ENCODE measurements around the gene ITPR2. TPM values are rescaled to one million over a fixed set of nuclear protein-coding genes. Genes with fewer than 3 reads are reported as not detected.
"Not testable (repeated sequence)": the region's sequence is repeated elsewhere in the genome, so short reads cannot be mapped to it uniquely, and the experiment has no call there.

The ITPR2 gene
- total RNA-seq, 1 experiment from 2014 or later: 16.5 TPM

DNA sequence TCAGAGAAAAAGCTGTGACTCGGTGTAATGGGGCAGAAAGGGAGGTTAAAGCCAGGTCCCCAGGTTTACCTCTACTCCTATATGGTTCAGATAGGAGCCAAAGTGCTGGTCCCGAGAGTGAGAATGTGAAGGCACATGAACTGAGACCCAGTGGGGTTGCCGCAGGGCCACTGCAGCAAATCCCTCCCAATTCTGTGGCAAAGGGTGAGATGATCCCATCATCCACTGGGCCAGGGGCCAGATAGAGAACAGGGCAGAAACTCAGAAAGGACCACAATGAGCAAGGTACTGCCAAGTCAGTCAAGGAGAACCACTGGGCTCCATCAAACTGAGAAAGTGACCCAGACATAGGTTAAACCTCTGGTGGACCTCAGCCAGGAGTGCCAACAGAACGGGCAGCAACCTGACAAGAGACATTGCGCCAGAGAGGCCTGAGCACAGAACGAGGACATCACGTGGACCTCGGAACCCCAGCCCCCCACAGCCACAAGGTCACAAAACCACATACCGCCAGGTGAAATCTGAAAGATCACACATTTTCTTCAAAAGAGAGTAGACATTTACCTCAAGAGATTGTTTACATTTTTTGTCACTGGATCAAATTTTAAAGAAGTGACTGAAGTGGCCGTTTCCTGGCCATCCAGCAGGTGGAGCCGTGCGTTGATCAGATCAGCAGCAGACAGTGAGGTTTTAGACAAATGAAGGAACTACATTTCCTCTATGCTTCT lies 20.5 kb upstream of the ITPR2 start:
- in situ Hi-C loops (cut with HindIII; ENCODE audit: low pct_unique_long_range_greater_than_20kb, low sequenced_read_pairs): no loop called here
- peak; percentile 41 for DNase-seq (ENCODE audit: low read depth)

DNA sequence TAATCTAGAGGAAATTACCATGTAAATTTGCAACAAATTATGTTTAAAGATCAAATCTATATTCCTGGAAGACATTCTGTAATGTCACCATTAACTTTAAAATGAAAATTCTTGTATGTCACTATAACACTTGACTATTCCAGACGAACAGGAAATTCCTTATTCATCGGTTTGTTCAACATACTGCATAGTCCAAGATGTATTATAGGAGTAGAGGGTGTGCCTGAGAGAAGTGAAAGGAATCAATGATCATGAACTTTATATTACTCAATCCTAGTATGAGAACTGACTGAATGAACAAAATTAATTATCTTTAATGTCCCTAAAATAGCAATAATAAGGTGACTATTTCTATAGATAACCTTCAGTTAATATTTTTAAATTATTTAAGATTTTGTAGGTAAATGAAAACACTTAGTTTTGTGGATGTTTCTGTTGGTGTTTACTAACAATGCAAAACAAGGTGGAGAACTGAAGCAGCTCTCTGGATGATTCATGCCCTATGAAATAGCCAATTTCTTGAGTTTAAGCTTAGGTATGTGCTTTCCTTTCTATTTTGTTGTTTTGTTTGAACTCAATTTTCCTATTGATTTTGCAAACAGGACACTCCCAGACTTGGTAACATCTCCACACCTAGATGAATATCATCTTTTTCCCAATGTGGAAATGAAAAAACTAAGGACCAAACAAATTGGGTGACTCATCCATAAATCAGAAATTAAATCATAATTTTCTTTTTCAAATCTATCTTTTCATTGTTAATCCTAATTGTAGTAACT lies 18.2 kb upstream of the ITPR2 start:
- DNase-seq (ENCODE audit: low read depth): no peak
- in situ Hi-C loops (cut with HindIII; ENCODE audit: low pct_unique_long_range_greater_than_20kb, low sequenced_read_pairs): no loop called here

DNA sequence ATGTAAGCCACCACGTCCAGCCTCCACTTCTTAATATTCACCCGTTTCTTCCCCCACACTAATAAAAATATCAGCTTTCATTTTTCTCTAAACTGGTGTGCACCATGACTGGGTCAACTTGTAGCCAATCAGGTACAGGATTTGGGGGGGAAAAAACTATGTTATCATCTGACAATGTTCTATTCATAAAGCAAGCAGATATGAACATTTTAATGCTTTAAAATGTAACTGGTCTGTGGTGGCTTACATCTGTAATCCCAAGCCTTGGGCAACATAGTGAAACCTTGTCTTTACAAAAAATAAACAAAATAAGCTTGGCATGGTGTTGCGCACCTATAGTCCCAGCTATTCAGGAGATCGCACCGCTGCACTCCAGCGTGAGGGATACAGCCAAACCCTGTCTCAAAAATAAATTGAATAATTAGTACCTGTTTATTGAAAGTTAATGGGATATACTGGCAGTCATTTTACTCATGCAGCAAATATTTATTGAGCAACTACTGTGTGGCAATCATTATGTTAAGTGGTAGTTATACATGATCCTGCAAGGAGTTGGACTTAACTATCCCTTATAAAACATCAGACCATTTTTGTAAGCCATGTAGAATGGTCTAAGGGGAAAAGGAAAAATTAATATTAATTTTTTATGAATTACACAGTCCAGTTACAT lies 15.3 kb upstream of the ITPR2 start:
- in situ Hi-C loops (cut with HindIII; ENCODE audit: low pct_unique_long_range_greater_than_20kb, low sequenced_read_pairs): no loop called here
- DNase-seq (ENCODE audit: low read depth): no peak

DNA sequence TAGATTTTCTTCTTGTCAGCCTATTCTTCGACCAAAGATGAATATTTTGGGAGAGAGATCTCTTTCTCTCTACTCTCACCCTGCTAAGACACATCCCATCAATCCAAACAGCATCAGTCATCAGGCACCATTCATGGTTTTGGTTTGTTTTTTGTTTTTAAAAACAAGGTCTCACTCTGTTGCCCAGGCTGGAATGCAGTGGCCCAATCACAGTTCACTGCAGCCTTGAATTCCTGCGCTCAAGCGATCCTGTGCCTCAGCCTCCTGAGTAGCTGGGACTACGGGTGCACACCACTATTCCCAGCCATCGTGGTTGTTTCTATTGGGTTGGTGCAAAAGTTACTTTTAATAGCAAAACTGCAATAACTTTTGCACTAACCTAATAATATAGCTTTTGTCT lies 14.4 kb upstream of the ITPR2 start:
- peak; percentile 14 for DNase-seq (ENCODE audit: low read depth)
- in situ Hi-C loops (cut with HindIII; ENCODE audit: low pct_unique_long_range_greater_than_20kb, low sequenced_read_pairs): no loop called here

- no peak for DNase-seq (ENCODE audit: low read depth)
- in situ Hi-C loops (cut with HindIII; ENCODE audit: low pct_unique_long_range_greater_than_20kb, low sequenced_read_pairs): no loop called here
Measured at GRCh38 chr12:26846416-26846815, 13.4 kb upstream of the ITPR2 start.

DNA sequence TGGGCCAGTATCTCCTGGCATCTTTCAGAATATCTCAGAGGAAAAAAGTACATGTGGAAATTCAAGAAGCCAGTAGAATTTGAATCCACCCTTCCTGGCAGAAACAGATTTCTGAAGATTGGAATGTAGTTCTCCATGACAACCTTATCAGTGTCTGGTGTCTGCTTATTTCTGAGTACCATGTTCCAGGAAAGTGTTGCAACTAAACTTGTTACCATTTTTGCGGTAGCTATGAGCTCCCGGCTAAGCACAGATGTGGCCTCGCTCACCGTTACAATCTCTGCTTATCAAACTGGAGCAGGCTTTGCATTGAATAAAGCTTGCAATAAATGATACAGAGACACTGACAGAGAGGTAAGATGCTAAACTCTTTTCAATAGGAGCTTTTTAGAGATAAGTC lies 13.0 kb upstream of the ITPR2 start:
- DNase-seq (ENCODE audit: low read depth): no peak
- in situ Hi-C loops (cut with HindIII; ENCODE audit: low pct_unique_long_range_greater_than_20kb, low sequenced_read_pairs): no loop called here

GRCh38 chr12:26845057-26845666 lies 12.2 kb upstream of the ITPR2 start:
- in situ Hi-C loops (cut with HindIII; ENCODE audit: low pct_unique_long_range_greater_than_20kb, low sequenced_read_pairs): no loop called here
- peak; percentile 18 for DNase-seq (ENCODE audit: low read depth)

GRCh38 chr12:26843311-26843710 lies 10.3 kb upstream of the ITPR2 start:
- DNase-seq (ENCODE audit: low read depth): no peak
- in situ Hi-C loops (cut with HindIII; ENCODE audit: low pct_unique_long_range_greater_than_20kb, low sequenced_read_pairs): no loop called here

- in situ Hi-C loops (cut with HindIII; ENCODE audit: low pct_unique_long_range_greater_than_20kb, low sequenced_read_pairs): no loop called here
- DNase-seq (ENCODE audit: low read depth): no peak
Measured at GRCh38 chr12:26841085-26841484, 8.1 kb upstream of the ITPR2 start.

GRCh38 chr12:26839512-26839911 lies 6.5 kb upstream of the ITPR2 start:
- no peak for DNase-seq (ENCODE audit: low read depth)
- in situ Hi-C loops (cut with HindIII; ENCODE audit: low pct_unique_long_range_greater_than_20kb, low sequenced_read_pairs): no loop called here

DNA sequence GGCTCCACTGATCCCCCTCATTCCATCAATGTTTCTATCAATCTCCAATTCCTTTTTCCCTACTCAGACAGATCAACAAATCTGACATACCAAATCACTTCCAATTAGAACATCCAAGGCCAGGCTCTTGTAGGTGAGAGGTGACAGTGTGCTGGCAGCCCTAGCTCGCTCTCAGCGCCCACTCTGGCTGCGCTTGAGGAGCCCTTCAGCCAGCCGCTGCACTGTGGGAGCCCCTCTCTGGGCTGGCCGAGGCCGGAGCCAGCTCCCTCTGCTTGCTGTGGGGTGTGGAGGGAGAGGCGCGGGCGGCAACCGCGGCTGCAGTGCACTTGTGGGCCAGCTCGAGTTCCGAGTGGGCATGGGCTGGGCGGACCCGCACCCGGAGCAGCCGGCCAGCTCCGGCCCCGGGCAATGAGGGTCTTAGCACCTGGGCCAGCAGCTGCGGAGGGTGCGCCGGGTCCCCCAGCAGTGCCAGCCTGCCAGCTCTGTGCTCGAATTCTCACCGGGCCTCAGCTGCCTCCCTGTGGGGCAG lies 6.0 kb upstream of the ITPR2 start:
- no peak for DNase-seq (ENCODE audit: low read depth)
- in situ Hi-C loops (cut with HindIII; ENCODE audit: low pct_unique_long_range_greater_than_20kb, low sequenced_read_pairs): no loop called here

DNA sequence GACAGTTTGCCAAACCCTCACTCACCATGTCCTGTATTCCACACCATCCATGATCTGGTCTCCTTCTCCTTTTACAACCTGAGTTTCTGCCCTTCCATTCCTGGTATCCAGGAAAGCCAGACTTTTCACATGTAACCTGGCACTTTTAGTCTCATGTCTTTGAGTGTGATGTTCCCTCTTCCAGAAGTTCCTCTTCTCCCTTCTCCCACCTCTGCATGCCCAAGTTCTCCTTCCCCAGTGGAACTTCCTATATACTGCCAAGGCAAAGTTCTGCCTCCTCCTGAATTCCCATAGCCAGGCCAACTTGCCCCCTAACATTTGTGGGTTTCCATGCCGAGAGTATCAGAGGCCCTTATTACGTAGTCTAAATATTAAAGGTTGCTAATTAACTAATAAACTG lies 3.2 kb upstream of the ITPR2 start:
- in situ Hi-C loops (cut with HindIII; ENCODE audit: low pct_unique_long_range_greater_than_20kb, low sequenced_read_pairs): no loop called here
- DNase-seq (ENCODE audit: low read depth): no peak

- DNase-seq (ENCODE audit: low read depth); in situ Hi-C loops (cut with HindIII; ENCODE audit: low pct_unique_long_range_greater_than_20kb, low sequenced_read_pairs): not testable (repeated sequence)
Measured at GRCh38 chr12:26834503-26835060, 1.6 kb upstream of the ITPR2 start.

DNA sequence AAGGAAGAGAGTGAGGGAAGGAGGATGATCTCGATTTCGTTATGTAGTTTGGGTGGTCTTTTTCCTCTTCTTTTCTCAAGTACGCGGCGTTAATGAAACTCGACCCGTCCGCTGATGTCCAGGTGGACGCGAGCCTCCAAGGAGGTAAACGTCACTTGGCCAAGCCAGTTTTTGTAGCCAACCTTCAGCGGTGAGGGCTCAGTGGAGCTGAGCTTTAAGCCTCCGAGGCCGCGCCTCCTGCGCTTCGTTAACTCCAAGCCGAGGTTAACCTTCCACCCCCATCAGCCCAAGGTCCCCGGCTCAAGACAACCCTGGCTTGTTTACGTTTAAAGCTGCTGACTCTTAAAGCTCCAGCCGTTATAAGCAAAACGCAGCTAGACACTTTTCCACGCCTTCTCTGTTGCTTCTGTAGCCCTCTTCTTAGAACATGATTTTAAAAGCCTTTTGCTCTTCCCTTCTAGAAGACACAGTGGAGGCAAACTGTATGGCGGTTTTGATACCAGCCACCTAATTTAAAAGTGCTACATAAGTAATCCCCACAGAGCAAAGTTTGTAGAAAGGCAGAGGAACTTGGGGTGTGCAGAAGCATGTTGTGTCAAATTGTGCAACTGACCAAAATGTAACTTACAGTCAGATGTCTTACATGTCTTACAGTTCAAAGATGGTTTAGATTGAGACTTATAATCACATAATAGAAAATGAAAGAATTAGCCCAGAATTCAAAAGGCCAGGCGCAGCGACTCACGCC lies 923 bp upstream of the ITPR2 start:
- peak; percentile 54 for DNase-seq (ENCODE audit: low read depth)
- in situ Hi-C loops (cut with HindIII; ENCODE audit: low pct_unique_long_range_greater_than_20kb, low sequenced_read_pairs): no loop called here

DNA sequence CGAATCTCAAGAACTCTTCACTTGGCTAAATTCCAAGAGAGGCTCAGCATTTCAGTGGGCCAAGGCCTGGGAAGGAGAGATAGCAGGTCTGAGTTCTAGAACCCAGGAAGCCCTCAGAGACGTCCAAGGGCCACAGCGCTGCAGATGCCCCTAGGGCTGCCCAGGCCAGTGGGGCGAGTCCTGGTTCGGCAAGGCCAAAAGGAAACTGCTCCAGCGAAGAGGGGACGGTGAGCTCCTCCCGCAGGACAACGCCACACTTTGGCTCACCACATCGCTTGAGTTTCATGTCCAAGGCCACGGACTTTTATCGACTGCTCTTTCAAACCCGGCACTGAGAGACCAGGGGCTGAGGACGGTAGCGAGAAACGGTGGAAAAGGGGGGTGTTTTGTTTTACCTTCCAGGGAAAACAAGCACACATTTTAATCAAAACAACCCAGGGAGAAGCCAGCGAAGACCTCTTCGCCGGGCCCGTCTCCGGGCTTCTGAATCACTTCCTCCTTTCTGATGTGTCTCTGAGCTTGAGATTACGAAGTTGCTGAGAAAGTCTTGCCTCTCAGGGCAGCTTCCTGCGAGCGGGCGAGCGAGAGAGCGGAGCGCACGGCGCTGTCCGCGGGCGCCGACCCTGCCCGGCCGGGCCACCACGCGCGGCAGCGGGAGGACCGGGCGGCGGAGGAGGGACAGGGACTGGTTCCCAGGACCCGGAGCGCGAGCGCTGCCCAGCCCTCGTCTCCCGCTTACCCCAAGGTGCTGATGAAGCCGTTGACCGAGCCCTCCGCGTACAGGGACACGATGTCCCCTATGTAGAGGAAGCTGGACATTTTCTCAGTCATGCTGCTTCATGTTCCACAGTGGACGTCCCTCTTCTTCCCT lies 808 bp downstream of the ITPR2 start:
- DNase-seq (ENCODE audit: low read depth): peak; percentile 74
- in situ Hi-C loops (cut with HindIII; ENCODE audit: low pct_unique_long_range_greater_than_20kb, low sequenced_read_pairs): no loop called here

DNA sequence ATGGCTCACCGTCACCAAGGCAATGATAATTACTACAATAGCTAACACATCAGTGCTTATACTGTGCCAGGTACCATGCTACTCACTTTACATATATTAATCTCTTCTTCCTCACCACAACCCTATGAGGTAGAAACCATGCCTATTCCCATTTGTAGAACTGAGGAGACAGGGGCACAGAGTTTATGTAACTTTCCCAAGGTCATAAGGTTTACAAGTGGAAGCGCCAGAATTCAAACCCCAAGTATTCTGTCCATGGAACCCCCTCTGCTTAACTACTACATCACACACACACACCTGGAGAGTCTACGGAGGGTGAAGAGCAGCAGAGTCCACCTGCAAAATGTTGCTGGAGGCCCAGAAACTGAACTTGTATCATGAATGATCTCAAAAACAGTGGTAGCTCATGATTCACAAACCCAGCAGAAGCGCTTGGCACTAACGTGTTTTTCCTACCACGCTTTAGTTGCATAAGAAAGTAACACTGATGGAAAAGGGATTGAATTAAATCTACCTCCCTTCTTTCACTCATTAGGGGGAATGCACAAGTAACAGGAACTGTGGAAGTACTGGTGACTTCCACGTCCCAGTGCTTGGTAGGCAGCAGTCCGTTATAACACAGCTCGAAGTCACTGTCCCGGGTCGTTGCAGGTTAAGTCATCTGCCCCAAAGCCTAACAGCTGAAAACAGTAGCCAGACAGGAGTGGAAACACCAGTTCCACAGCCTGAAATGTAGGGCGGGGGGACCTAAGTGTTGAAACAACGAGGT lies 2.0 kb downstream of the ITPR2 start:
- no peak for DNase-seq (ENCODE audit: low read depth)
- in situ Hi-C loops (cut with HindIII; ENCODE audit: low pct_unique_long_range_greater_than_20kb, low sequenced_read_pairs): no loop called here

Data from Caki2 (cell line).